GM12872 (cell line): Measurements from ENCODE around the gene SYPL2.
A peak's percentile ranks its signal among the peaks of the same experiment; 100 is the strongest.

Experiments
- TF ChIP-seq, protein P1 (sequence below): IDR thresholded peaks from 3 replicates; pipeline ENCODE4 v1.5.1; 2011; ENCODE audit warnings: low read depth, mild to moderate bottlenecking, low read length, moderate library complexity; ENCODE audit not compliant: insufficient read depth

The SYPL2 gene

DNA sequence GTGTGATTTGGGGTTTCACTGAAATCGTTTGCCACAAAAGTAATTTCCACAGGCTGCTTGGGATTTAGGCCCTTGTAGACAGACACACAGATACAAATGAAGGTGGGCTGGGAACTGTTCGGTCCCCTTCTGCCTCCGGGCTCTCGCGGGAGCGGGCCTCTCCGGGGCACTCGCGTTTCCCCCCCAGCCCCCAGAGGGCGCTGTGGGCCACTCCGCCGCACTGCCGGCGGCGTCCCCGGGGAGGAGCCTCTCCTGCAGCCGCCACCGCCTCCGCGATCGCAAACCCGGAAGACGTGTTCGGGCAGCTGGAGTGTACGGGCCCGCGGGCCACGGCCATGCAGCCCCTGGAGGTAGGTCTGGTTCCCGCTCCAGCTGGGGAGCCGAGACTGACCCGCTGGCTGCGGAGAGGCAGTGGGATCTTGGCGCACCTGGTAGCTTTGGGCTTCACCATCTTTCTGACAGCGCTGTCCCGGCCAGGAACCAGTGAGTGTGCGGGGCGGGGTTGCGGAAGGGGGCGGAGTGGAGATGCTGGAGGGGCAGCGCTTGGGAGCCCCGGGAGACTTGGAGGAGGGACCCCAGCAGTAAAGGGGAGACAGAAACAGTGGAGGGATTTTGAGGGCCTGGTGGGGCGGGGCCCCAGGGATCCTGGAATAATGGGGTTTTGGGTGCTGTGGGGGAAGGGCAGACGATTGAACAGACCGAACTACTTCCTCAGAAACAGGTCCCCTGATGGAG lies 27.6 kb downstream of the SYPL2 start, which contains the start of gene CYB561D1:
Gene CYB561D1, plus strand, starts transcription at position 290 of the 735 bp plus-strand sequence. Its CDS starts 46 bp downstream, at position 336.
- TF ChIP-seq, protein P1, sequence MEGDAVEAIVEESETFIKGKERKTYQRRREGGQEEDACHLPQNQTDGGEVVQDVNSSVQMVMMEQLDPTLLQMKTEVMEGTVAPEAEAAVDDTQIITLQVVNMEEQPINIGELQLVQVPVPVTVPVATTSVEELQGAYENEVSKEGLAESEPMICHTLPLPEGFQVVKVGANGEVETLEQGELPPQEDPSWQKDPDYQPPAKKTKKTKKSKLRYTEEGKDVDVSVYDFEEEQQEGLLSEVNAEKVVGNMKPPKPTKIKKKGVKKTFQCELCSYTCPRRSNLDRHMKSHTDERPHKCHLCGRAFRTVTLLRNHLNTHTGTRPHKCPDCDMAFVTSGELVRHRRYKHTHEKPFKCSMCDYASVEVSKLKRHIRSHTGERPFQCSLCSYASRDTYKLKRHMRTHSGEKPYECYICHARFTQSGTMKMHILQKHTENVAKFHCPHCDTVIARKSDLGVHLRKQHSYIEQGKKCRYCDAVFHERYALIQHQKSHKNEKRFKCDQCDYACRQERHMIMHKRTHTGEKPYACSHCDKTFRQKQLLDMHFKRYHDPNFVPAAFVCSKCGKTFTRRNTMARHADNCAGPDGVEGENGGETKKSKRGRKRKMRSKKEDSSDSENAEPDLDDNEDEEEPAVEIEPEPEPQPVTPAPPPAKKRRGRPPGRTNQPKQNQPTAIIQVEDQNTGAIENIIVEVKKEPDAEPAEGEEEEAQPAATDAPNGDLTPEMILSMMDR = peak; percentile 94

DNA sequence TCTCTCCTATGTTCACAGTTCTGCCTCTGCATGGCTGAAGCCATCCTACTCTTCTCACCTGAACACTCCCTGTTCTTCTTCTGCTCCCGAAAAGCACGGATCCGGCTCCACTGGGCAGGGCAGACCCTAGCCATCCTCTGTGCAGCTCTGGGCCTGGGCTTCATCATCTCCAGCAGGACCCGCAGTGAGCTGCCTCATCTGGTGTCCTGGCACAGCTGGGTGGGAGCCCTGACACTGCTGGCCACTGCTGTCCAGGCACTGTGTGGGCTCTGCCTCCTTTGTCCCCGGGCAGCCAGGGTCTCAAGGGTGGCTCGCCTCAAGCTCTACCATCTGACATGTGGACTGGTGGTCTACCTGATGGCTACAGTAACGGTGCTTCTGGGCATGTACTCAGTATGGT lies 29.4 kb downstream of the SYPL2 start:
- TF ChIP-seq, protein P1 = no peak

DNA sequence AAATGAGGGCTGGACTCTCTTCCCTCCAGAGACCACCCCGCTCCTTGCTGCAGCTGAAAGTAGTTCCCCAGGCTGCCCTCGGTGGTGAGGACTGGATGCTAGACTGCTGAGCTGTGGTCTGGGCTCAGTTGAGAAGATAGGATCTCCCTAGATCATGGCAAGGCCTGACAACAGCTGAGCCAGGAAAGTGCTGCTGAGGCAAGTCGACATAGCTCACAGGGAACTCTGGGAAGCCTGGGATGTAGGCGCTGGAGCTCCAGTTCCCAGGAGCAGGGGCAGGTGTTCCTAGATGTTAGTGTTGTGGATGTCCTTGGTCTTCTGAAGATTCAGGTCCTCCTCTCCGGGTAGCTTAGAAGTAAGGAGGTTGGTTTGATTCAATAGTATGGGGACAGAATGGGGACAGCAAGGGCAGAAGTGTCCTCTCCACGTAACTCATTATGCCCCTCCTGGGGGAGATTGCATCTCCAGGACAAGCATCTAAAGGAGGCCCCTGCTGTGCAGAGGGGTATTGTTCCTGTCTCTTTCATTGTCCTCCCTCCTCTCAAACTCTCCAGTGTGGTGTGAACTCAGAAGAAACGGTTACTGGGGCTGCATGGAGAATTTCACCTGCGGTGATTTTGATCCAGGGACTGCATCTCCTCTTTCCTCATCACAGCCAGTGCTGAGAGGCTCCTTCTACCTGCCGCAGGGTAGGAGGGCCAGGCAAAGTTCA lies 31.3 kb downstream of the SYPL2 start:
- TF ChIP-seq, protein P1 = no peak

DNA sequence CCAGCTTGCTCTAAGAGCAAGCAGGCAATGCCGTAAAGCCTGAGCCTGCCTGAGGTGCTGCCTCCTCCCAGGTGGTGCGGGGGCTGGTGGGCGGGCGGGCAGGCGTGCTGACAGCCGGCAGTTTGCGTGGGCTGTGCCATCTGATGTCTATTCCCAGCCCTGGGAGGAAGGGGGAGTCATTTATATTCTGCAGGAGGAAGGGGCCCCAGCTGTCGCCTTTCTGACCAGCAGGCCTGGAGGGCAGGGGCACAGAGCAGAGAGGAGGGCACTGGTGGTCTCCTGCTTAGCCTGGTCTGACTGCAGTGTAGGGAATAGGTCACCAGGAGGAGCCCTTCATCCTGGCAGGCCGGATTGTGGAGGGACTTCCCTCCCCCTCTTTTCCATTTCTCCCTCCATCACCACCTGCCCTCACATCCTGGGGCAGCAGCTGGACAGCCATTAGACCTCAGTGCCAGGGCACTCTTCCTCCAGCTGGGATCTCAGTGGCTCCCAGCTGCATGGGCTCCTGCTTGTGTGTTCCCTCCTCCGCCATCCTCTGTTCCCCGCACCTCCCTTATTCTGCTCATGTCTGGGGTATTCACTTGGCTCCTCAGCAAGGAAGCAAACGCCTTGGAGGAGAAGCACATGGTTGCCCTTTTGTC lies 31.9 kb downstream of the SYPL2 start:
- TF ChIP-seq, protein P1 = peak; percentile 58

DNA sequence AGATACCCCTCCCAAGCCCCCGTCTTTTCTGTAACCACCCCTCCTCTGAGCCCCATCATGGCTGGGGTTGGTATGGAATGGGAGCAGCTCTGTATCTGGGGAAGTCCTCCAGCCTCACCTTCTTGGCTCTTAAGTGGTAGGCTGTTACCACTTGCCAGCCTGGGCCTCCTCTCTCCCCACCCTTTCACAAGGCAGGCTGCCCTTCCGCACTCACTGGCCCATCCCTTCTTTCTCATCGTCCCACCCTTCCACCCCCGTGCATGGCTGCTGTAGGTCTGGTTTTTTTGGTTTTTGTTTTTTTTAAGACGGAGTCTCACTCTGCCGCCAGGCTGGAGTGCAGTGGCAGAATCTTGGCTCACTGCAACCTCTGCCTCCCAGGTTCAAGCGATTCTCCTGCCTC lies 32.7 kb downstream of the SYPL2 start:
- TF ChIP-seq, protein P1 = no peak

DNA sequence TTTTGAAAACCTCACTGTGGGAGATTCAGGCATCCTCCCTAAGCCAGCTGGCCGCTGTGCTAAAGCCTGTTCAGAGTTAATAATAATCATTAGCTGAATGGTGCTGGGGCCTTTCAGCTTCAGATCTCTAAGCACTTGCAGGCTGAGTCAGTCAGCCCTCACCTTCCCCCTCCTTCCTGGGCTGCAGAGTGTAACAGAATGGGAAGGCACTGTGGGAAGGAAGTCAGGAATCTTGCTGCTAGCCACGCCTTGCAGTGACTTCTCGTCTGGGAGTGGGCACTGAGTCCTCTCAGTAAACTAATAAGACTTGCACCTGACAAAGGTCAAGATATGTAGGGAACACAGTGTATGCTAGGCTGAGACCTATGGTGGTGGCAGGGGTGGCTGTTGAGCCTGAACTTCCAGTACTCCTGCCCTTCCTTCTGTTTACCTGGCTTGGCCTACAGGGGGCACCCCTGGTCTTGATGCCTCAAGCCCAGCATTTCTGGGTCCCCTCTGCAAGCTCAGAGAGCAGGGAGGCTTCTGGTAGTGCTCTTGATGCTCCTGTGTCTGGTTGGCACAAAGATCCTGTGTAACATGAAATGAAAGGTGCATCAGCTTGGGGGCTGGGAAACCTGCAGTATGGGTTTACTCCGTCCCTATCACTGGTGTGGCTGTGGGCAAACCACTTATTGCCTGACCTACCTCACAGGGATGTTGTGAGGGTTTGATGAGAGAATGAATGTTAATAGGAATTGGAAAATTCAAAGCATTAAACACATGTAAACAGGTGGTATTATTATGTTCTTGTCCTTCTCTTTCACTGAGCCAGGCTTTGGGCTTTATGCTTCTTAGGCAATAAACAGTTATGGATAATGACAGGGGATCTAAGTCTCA lies 33.6 kb downstream of the SYPL2 start:
- TF ChIP-seq, protein P1 = peak; percentile 67

DNA sequence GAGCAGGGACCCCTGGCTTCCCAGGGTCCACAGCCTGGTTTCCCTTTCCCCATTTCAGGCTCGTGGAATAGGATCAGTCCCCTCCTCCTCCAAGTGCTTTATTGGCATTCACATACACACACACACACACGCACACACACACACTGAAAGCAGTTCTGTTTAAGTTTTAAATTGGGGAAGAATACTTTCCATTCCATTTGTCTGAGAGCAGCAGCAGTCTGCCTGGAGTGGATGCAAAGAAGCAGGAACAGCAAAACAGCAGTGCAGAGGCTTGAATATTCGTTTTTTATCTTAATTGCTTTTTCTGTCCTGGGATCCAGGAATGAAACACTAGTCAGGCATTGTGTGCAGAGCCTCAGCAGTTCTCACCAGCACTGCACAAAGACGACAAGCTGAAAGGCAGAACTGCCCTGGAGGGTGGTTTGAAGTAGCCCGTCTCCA lies 34.6 kb downstream of the SYPL2 start:
- TF ChIP-seq, protein P1 = no peak
